Activated B cell treated with CpG ODN at 0.5 μM for 24 hours (primary cell): Measurements from ENCODE around the gene PKLR. TPM values are rescaled to one million over a fixed set of nuclear protein-coding genes. Genes with fewer than 3 reads are reported as not detected.

Experiments used
- ATAC-seq: fragments of 200-7000 bp; cut with Tn5 transposase; one replicate; pipeline ENCODE4 v1.10.0; 2021; ENCODE audit warnings: low read depth, mild to moderate bottlenecking, moderate library complexity
- CTCF ChIA-PET: fragments of 350-600 bp; sonication (Branson Sonifier 250); formaldehyde crosslinking; loops from one replicate; lab custom pipeline; 2021; ENCODE audit warnings: antibody characterized with exemption; lab: Charles Lee
- POLR2A ChIA-PET: fragments of 350-600 bp; sonication (Branson Sonifier 250); formaldehyde crosslinking; loops from one replicate; lab custom pipeline; 2021; ENCODE audit warnings: antibody characterized with exemption; lab: Charles Lee
- DNase-seq: peaks from one replicate; pipeline ENCODE4 v3.0.0; 2022
- H3K27ac Mint-ChIP-seq: one replicate; pipeline ENCODE4 v1.8.0; 2020; ENCODE audit warnings: mixed read lengths
- H3K27me3 Mint-ChIP-seq: one replicate; pipeline ENCODE4 v1.8.0; 2021; ENCODE audit warnings: mixed read lengths
- H3K36me3 Mint-ChIP-seq: one replicate; pipeline ENCODE4 v1.8.0; 2021; ENCODE audit warnings: low read depth, mixed read lengths
- H3K4me1 Mint-ChIP-seq: one replicate; pipeline ENCODE4 v1.8.0; 2021; ENCODE audit warnings: mixed read lengths
- H3K4me3 Mint-ChIP-seq: one replicate; pipeline ENCODE4 v1.8.0; 2020; ENCODE audit warnings: mild to moderate bottlenecking, mixed read lengths
- H3K9me3 Mint-ChIP-seq: one replicate; pipeline ENCODE4 v1.8.0; 2020; ENCODE audit warnings: mixed read lengths
- CTCF ChIP-seq: fragments of 200-600 bp; IDR thresholded peaks from one replicate; pipeline ENCODE4 v1.8.0; 2022; ENCODE audit warnings: antibody characterized with exemption, mild to moderate bottlenecking
- intact Hi-C: fragments of 100-400 bp; cut with micrococcal nuclease; formaldehyde crosslinking; loops from one replicate; pipeline ENCODE4 v1.15.1; 2024
- total RNA-seq: library from RNA; stranded (reverse); gene quantifications from 2 replicates; pipeline ENCODE4 v1.2.3, GENCODE V29; 2022

Gene PKLR
- total RNA-seq, 1 donor from 2014 or later = 0.18 TPM

GRCh38 chr1:155308493-155309422, 7.5 kb upstream of the PKLR start, which contains the start of gene FDPS:
Gene FDPS (plus strand): TSS chr1:155308866. CDS start chr1:155309790, 924 bp downstream.
- ChIA-PET CTCF (interaction anchor here (0.6 to 2.5 kb wide), 8 partner anchors 12 to 195 kb away, joined by 3 to 23 read pairs (median 4); partner anchors contain the start of genes CLK2 and RUSC1), POLR2A (interaction anchor here (0.6 to 1.9 kb wide), 12 partner anchors 11 to 301 kb away, joined by 3 to 30 read pairs (median 5); partner anchors contain the start of genes CLK2, MSTO1, RUSC1 and SCAMP3)
- DNase-seq (peak; percentile 87), ATAC-seq (peak; percentile 97)
- Mint-ChIP-seq H3K27ac (peak within 1 kb of the TSS; percentile 92), H3K4me1 (peaks cover 32% of the 10 kb centered on the region), H3K9me3 (no peaks in the 10 kb centered on the region), H3K4me3 (peak within 1 kb of the TSS; percentile 94), H3K27me3 (no peaks in the 10 kb centered on the region), H3K36me3 (peaks cover 36% of the 10 kb centered on the region)
- intact Hi-C loops = loop anchor here (1.0 kb wide), 8 partner anchors 15 to 255 kb away; partner anchors contain the start of genes CLK2, HCN3, MTX1 and SCAMP3
- no peak for TF ChIP-seq CTCF

GRCh38 chr1:155307247-155307740, 6.1 kb upstream of the PKLR start:
- TF ChIP-seq CTCF = no peak
- intact Hi-C loops = no loop called here
- Mint-ChIP-seq H3K36me3 (peaks cover 24% of the 10 kb centered on the region), H3K4me3 (peak overlapping the region; percentile 52), H3K27me3 (no peaks in the 10 kb centered on the region), H3K27ac (peak overlapping the region; percentile 76), H3K4me1 (peaks cover 32% of the 10 kb centered on the region), H3K9me3 (no peaks in the 10 kb centered on the region)
- POLR2A ChIA-PET = interaction anchor here (0.6 to 1.9 kb wide), 5 partner anchors 13 to 182 kb away, joined by 3 to 30 read pairs (median 12); partner anchors contain the start of genes CLK2 and RUSC1
- DNase-seq = no peak
- no peak for ATAC-seq
- CTCF ChIA-PET = interaction anchor here (0.9 to 2.5 kb wide), 4 partner anchors 15 to 134 kb away, joined by 3 to 23 read pairs (median 4); partner anchors contain the start of genes CLK2 and KRTCAP2

- no peaks in the 10 kb centered on the region for H3K9me3 Mint-ChIP-seq
- no peak overlapping the region for H3K4me3 Mint-ChIP-seq
- ATAC-seq (no peak), DNase-seq (no peak)
- H3K27ac Mint-ChIP-seq = peak overlapping the region; percentile 65
- CTCF ChIA-PET = no interaction called here
- peaks cover 15% of the 10 kb centered on the region for H3K36me3 Mint-ChIP-seq
- peaks cover 28% of the 10 kb centered on the region for H3K4me1 Mint-ChIP-seq
- no peak for TF ChIP-seq CTCF
- no peaks in the 10 kb centered on the region for H3K27me3 Mint-ChIP-seq
- intact Hi-C loops = no loop called here
- POLR2A ChIA-PET = interaction anchor here (0.7 kb wide), 1 partner anchor 699 kb away, joined by 13 read pairs; no protein-coding TSS in a partner anchor
These were observed 4.7 kb upstream of the PKLR start for GRCh38 chr1:155305881-155306391.

- TF ChIP-seq CTCF = no peak
- DNase-seq = no peak
- Mint-ChIP-seq H3K27ac (no peak overlapping the region), H3K4me1 (peaks cover 17% of the 10 kb centered on the region), H3K36me3 (peaks cover 7% of the 10 kb centered on the region), H3K4me3 (no peak overlapping the region), H3K27me3 (no peaks in the 10 kb centered on the region), H3K9me3 (no peaks in the 10 kb centered on the region)
- intact Hi-C loops = no loop called here
- CTCF ChIA-PET = interaction anchor here (1.3 kb wide), 1 partner anchor 26 kb away, joined by 5 read pairs; no protein-coding TSS in a partner anchor
- no peak for ATAC-seq
- POLR2A ChIA-PET = no interaction called here
These were observed 3.4 kb upstream of the PKLR start for GRCh38 chr1:155304558-155305063.
